B cell (primary cell): ENCODE measurements around the gene PCDHGB5.

Experiments
- EZH2 ChIP-seq: IDR thresholded peaks from 2 replicates; pipeline ENCODE4 v1.6.1; 2012; ENCODE audit warnings: borderline replicate concordance, low read depth, mild to moderate bottlenecking, moderate library complexity, low read length; ENCODE audit not compliant: insufficient read depth, poor library complexity, severe bottlenecking
- TF ChIP-seq, protein P1 (sequence below): fragments of 200-600 bp; IDR thresholded peaks from one replicate; pipeline ENCODE4 v1.8.0; 2022; ENCODE audit warnings: antibody characterized with exemption, mild to moderate bottlenecking

DNA sequence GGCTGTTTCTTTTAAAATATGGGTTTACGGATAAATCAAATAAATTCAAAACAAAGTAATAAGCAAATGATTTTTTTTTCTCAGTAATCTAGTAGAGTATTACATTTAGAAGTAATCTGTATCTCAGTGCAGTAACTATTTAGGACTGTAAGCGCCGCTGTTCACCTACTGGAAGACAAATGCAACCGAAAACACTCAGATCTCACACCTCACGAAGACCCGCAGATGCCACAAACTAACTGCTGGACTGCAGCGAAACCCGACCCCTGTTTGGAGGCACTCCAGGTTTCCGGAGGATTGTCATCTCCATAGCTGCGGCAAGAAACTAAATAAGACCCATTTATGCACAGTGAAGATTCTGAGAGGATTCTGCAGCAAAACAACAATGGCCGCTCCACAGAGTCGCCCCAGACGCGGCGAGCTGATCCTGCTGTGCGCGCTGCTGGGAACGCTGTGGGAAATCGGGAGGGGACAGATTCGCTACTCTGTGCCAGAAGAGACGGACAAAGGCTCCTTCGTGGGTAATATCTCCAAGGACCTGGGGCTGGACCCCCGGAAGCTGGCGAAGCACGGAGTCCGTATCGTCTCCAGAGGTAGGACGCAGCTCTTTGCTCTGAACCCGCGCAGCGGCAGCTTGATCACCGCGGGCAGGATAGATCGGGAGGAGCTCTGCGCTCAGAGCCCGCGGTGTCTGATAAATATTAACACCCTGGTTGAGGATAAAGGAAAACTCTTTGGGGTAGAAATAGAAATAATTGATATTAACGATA, 5.1 kb upstream of the PCDHGB5 start, which contains the start of gene PCDHGA8:
- TF ChIP-seq, protein P1, sequence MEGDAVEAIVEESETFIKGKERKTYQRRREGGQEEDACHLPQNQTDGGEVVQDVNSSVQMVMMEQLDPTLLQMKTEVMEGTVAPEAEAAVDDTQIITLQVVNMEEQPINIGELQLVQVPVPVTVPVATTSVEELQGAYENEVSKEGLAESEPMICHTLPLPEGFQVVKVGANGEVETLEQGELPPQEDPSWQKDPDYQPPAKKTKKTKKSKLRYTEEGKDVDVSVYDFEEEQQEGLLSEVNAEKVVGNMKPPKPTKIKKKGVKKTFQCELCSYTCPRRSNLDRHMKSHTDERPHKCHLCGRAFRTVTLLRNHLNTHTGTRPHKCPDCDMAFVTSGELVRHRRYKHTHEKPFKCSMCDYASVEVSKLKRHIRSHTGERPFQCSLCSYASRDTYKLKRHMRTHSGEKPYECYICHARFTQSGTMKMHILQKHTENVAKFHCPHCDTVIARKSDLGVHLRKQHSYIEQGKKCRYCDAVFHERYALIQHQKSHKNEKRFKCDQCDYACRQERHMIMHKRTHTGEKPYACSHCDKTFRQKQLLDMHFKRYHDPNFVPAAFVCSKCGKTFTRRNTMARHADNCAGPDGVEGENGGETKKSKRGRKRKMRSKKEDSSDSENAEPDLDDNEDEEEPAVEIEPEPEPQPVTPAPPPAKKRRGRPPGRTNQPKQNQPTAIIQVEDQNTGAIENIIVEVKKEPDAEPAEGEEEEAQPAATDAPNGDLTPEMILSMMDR: no peak
- no peak for TF ChIP-seq EZH2
